ACC112 (cell line): ENCODE data around the gene DRD3.

Experiments used
- H2AFZ ChIP-seq: fragments of 200-600 bp; sonication (generic); one replicate; pipeline ENCODE4 v1.6.0; 2017; ENCODE audit warnings: antibody characterized with exemption, low read length; ENCODE audit not compliant: unreplicated experiment
- H3K27ac ChIP-seq: fragments of 200-600 bp; sonication (generic); 2 replicates; pipeline ENCODE4 v1.5.1; 2014; ENCODE audit warnings: low read depth, mild to moderate bottlenecking, antibody characterized with exemption, low read length, moderate library complexity
- H3K27me3 ChIP-seq: fragments of 200-600 bp; sonication (generic); 2 replicates; pipeline ENCODE4 v1.6.1; 2014; ENCODE audit warnings: mild to moderate bottlenecking, antibody characterized with exemption, low read length, moderate library complexity, mixed read lengths; ENCODE audit not compliant: insufficient read depth
- H3K36me3 ChIP-seq: fragments of 200-600 bp; sonication (generic); 2 replicates; pipeline ENCODE4 v1.6.1; 2016; ENCODE audit warnings: mild to moderate bottlenecking, antibody characterized with exemption, low read length, moderate library complexity, mixed read lengths; ENCODE audit not compliant: insufficient read depth
- H3K4me1 ChIP-seq: fragments of 200-600 bp; sonication (generic); one replicate; pipeline ENCODE4 v1.6.1; 2016; ENCODE audit warnings: low read length, mixed read lengths; ENCODE audit not compliant: insufficient read depth, unreplicated experiment, control insufficient read depth
- H3K4me3 ChIP-seq: fragments of 200-600 bp; sonication (generic); 2 replicates; pipeline ENCODE4 v1.5.1; 2014; ENCODE audit warnings: mild to moderate bottlenecking, low read depth, low read length
- H3K79me2 ChIP-seq: fragments of 200-600 bp; sonication (generic); one replicate; pipeline ENCODE4 v1.6.0; 2016; ENCODE audit warnings: low read length; ENCODE audit not compliant: control insufficient read depth, unreplicated experiment, insufficient read depth

Gene DRD3

GRCh38 chr3:114122027-114122709 is 56.7 kb downstream of the DRD3 start:
- no peak overlapping the region for H3K4me3 ChIP-seq
- peak overlapping the region; percentile 14 for H2AFZ ChIP-seq
- no peaks in the 10 kb centered on the region for H3K36me3 ChIP-seq
- no peaks in the 10 kb centered on the region for H3K27me3 ChIP-seq
- H3K27ac ChIP-seq: peak overlapping the region; percentile 24; the same call in 1 of the 2 replicates
- H3K79me2 ChIP-seq: no peaks in the 10 kb centered on the region
- peaks cover 24% of the 10 kb centered on the region for H3K4me1 ChIP-seq

- peaks cover 24% of the 10 kb centered on the region for H3K4me1 ChIP-seq
- H2AFZ ChIP-seq: no peak overlapping the region
- no peaks in the 10 kb centered on the region for H3K79me2 ChIP-seq
- H3K27ac ChIP-seq: no peak overlapping the region
- no peaks in the 10 kb centered on the region for H3K36me3 ChIP-seq
- H3K27me3 ChIP-seq: no peaks in the 10 kb centered on the region
- no peak overlapping the region for H3K4me3 ChIP-seq
These were observed 58.6 kb downstream of the DRD3 start for GRCh38 chr3:114120211-114120610.

GRCh38 chr3:114119776-114120175 is 59.1 kb downstream of the DRD3 start:
- no peaks in the 10 kb centered on the region for H3K79me2 ChIP-seq
- no peaks in the 10 kb centered on the region for H3K36me3 ChIP-seq
- H3K4me1 ChIP-seq: peaks cover 24% of the 10 kb centered on the region
- H3K4me3 ChIP-seq: no peak overlapping the region
- H2AFZ ChIP-seq: no peak overlapping the region
- no peak overlapping the region for H3K27ac ChIP-seq
- no peaks in the 10 kb centered on the region for H3K27me3 ChIP-seq

GRCh38 chr3:114115143-114115542 is 63.7 kb downstream of the DRD3 start:
- Histone ChIP-seq H3K4me1 (peaks cover 6% of the 10 kb centered on the region), H3K79me2 (no peaks in the 10 kb centered on the region), H3K27me3 (0 out of 2 replicates have a peak, but pooled peaks cover 5% of the 10 kb centered on the region), H2AFZ (no peak overlapping the region), H3K4me3 (no peak overlapping the region), H3K27ac (no peak overlapping the region), H3K36me3 (no peaks in the 10 kb centered on the region)

GRCh38 chr3:114114719-114115118 is 64.1 kb downstream of the DRD3 start:
- 0 out of 2 replicates have a peak, but pooled peaks cover 6% of the 10 kb centered on the region for H3K27me3 ChIP-seq
- no peaks in the 10 kb centered on the region for H3K79me2 ChIP-seq
- H3K27ac ChIP-seq: no peak overlapping the region
- H2AFZ ChIP-seq: no peak overlapping the region
- H3K36me3 ChIP-seq: no peaks in the 10 kb centered on the region
- no peak overlapping the region for H3K4me3 ChIP-seq
- H3K4me1 ChIP-seq: peaks cover 2% of the 10 kb centered on the region

- no peaks in the 10 kb centered on the region for H3K36me3 ChIP-seq
These were observed 66.2 kb downstream of the DRD3 start for GRCh38 chr3:114112696-114113095.

GRCh38 chr3:114111060-114111770 is 67.6 kb downstream of the DRD3 start:
- H3K27ac ChIP-seq: no peak overlapping the region
- no peaks in the 10 kb centered on the region for H3K4me1 ChIP-seq
- H3K79me2 ChIP-seq: no peaks in the 10 kb centered on the region
- 0 out of 2 replicates have a peak, but pooled peaks cover 6% of the 10 kb centered on the region for H3K27me3 ChIP-seq
- H3K4me3 ChIP-seq: no peak overlapping the region
- H3K36me3 ChIP-seq: no peaks in the 10 kb centered on the region
- no peak overlapping the region for H2AFZ ChIP-seq

More at GRCh38 chr3:114112696-114113095, 66.2 kb downstream of the DRD3 start:
- Histone ChIP-seq H3K27me3 (0 out of 2 replicates have a peak, but pooled peaks cover 6% of the 10 kb centered on the region), H3K4me3 (no peak overlapping the region), H2AFZ (no peak overlapping the region), H3K79me2 (no peaks in the 10 kb centered on the region), H3K4me1 (no peaks in the 10 kb centered on the region), H3K27ac (no peak overlapping the region)

GRCh38 chr3:114110439-114110838 is 68.4 kb downstream of the DRD3 start:
- Histone ChIP-seq H2AFZ (no peak overlapping the region), H3K4me1 (no peaks in the 10 kb centered on the region), H3K27ac (no peak overlapping the region), H3K36me3 (no peaks in the 10 kb centered on the region), H3K4me3 (no peak overlapping the region), H3K27me3 (0 out of 2 replicates have a peak, but pooled peaks cover 6% of the 10 kb centered on the region), H3K79me2 (no peaks in the 10 kb centered on the region)

GRCh38 chr3:114108137-114108536 is 70.7 kb downstream of the DRD3 start:
- no peaks in the 10 kb centered on the region for H3K79me2 ChIP-seq
- no peaks in the 10 kb centered on the region for H3K36me3 ChIP-seq
- 0 out of 2 replicates have a peak, but pooled peaks cover 6% of the 10 kb centered on the region for H3K27me3 ChIP-seq
- H3K27ac ChIP-seq: no peak overlapping the region
- H3K4me3 ChIP-seq: no peak overlapping the region
- H2AFZ ChIP-seq: no peak overlapping the region
- H3K4me1 ChIP-seq: no peaks in the 10 kb centered on the region

GRCh38 chr3:114104414-114104813 is 74.4 kb downstream of the DRD3 start:
- Histone ChIP-seq H3K36me3 (no peaks in the 10 kb centered on the region), H3K27me3 (no peaks in the 10 kb centered on the region), H3K4me1 (no peaks in the 10 kb centered on the region), H2AFZ (no peak overlapping the region), H3K27ac (no peak overlapping the region), H3K79me2 (no peaks in the 10 kb centered on the region), H3K4me3 (no peak overlapping the region)

GRCh38 chr3:114103858-114104257 is 75.0 kb downstream of the DRD3 start:
- Histone ChIP-seq H2AFZ (no peak overlapping the region), H3K36me3 (no peaks in the 10 kb centered on the region), H3K79me2 (no peaks in the 10 kb centered on the region), H3K4me3 (no peak overlapping the region), H3K4me1 (no peaks in the 10 kb centered on the region), H3K27ac (no peak overlapping the region), H3K27me3 (no peaks in the 10 kb centered on the region)
